NCI-H146 (cell line): ENCODE measurements around the gene ZBTB18.
A peak's percentile ranks its signal among the peaks of the same experiment; 100 is the strongest.

Experiments
- DNase-seq: peaks from one replicate; lab custom pipeline; 2025; lab: John Stamatoyannopoulos, UW

Gene ZBTB18

DNA sequence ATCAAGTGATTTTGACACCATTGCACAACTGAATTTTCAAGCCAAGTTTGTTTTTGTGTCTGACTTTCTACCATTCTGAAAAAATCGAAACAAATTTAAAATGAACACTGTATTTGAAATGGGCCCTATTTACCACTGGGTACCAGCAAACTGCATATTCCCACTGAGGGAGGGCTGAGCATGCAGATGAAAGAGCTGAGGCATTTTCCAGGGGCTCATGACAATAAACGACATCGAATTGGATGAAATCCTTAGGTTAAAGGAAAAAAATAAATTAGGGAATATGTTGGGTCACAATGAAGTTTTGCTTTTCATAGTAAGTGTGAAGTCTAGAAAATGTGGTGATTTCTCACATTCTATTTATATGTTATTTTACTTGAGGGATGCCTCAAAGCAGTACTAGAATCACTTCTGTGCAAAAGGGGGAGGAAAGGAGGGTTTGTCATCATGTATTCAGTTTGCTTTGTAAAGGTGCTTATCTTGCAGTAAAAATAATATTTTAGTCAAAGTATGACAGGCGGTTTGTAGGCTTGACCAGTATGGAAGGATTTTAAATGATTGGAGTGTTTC lies 11.2 kb downstream of the ZBTB18 start:
- DNase-seq: no peak

DNA sequence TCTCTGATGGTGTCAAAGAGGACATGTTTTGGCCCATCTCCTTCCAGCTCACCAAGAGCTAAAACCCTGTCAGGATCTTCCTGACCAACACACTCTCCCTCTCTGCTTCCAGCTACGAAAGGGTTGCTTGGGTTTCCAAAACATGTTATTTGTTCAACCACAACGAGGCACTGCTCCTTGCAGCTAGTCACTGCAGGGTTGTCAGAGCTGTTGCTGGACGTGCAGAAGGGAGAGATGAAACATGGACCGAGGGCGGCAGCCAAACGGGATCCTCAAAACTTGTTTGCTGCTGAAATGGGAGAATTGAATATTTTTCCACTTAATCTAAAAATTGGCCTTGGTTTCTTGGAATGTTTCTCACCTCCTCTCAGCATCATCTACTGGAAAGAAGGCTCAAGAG lies 12.4 kb downstream of the ZBTB18 start:
- DNase-seq: no peak

DNA sequence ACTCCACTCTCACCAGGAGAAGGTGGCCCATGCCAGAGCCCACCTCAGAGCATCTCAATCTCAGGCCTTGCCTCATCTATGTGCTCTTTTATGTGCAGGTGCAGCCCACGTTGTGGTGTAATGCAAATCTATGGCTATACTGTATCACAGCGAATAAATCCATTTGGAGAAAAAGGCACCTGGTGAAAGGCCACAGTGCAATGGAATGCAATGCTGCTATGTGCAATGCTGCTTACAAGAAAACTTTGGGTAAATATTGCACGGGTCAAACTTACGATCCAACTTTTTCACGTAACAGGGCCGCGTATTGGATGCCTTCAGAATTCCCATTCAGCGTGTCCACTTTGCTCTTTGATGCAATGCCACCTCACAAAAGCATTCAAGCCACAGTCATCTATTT lies 13.5 kb downstream of the ZBTB18 start:
- no peak for DNase-seq

DNA sequence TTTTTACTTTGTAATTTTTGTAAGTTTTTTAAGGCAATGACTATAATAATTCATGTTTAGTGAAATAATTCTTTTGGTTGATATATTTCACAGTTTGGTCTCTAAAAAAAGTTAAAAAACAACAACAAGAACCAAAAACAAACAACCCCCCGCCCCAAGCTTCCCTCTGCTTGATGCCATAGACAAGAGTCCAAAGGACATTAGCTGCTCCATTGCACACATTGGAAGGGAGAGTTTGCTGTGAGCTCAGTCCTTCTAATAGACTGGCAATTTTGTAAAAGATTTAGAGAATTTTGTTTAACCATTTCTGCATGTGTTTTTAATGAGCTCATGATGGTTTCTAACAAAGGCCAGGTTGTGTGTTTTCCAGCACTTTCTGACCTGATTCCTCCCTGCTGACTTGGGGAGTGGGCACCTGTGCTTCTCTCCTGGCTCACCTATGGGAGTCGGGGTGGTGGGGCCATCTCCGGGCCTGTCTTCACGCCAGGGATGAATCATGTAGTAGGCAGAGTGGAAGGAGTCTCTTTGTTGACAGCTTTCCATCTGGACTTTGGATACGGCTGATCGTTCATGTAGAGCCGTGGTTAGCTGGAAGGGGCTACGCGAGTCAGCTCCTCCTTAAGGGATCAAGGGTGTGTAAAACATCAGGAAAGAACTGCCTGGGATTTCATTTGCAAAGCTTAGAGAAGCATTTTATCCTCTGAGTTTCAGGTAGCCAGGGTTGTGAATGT lies 14.1 kb downstream of the ZBTB18 start:
- DNase-seq: peak; percentile 32

DNA sequence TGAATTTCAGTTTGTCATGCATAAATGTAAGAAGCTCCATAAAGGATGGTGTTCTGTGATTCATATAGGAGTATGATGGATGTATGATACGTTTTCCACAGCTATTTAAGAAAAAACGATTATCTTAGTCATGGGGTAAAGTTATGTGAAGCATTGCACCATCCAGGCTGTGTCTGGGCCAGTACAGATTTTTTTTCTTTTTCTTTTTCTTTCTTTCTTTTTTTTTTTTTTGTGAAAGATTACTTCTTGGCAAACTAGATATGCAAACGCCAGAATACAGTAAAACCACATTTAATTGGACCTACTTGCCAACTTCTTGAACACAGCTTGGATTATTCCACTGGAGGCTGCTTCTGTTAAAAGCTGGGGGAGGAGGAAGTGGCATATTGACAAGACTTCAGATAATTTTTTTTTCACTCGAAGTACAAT lies 14.9 kb downstream of the ZBTB18 start:
- no peak for DNase-seq

DNA sequence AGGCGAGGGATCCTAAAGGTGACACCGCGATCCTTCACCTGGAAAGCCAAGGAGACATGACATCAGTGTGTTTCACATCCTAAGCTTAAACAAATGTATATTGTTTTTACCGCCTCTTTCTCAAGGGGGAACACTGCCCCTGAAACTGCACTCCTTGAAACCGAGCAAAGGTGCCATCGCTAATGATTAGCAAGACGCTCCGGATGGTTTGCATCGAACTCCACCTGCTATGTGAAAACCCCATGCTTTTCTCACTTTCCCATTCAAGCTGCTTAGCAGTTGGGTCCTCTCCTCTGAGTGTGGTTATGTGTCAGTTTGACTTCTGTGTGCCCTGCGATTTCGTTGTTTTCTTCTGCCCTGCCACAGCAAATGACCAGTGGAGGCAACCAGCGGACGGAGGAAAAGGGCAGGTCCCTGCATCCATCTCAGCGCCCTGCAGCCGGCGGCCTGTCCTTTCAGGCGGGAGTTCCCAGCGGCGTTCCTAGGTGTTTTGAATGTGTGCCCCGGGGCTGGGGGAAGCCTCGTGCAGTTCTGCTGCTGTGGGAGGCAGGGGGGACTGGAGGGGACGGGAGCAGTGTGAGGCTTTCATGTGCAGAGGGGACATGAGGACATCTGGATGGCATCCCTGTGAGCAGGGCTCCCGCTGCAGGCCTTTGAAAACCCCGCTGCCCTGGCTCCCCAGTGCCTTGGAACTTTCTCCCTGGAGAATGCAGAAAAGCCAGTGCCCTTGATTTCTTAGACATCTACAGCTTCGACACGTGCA lies 16.1 kb downstream of the ZBTB18 start:
- no peak for DNase-seq

DNA sequence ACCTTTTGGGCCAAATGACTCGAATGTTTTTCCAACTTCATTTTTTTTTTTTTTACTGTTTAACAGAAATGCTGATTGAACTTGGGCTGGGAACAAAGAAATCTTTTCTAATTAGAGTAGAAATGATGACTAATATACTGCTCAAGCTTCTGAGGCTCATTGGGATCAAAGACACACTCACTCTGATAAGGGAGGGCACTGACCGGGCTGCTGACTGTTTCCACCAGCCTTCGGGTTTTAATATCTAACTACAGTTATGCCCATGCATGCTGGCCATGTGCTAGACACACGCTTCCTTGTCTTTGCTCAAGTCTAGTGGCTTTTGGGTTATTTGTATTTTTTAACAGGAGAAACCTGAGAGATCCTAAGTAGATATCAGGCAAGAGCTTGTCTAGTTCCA lies 16.8 kb downstream of the ZBTB18 start:
- no peak for DNase-seq

DNA sequence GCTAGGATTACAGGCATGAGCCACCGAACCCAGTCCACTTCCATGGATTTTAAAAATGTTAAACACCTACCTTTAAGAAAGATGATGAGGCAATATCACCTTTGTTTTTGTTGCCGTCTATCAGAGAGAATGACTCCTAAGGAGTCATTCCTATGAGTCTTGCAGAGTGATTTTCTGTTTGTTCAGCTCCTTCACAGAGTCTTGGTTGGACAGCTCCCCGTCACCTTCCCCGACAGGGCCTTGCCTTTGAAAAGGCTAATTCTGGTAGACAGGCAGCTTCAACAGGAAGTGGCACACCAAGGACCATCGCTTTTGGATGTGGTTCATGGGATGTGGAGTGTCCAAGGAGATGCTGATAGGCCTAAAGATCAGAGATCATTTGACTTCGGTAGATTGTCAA lies 17.5 kb downstream of the ZBTB18 start:
- DNase-seq: no peak

DNA sequence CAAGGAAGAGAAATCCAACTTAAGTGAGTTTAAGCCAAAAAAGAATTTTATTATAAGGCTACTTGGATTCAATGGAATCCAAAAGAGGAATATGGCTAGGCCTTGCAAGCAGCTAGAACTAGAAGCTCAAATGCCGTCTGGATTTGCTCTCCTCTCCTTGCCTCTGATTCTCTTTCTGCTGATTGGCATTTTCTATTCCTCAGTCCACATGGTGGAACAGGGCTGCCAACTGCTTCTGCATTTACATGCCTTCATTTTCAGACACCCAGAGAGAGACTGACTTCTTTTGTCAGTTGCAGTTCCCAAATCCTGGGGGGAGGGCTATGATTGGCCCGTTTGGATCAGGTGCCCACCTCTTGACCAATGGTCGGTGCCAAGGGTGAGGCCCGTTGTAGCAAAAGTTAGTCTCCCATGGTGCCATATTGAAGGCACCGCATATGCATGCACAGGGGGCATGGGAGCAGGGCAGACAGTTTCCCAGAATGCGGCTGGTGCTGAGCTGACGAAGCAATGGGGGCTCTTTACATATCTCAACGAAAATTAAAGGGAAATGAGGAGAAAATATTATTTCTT lies 18.3 kb downstream of the ZBTB18 start:
- DNase-seq: no peak

DNA sequence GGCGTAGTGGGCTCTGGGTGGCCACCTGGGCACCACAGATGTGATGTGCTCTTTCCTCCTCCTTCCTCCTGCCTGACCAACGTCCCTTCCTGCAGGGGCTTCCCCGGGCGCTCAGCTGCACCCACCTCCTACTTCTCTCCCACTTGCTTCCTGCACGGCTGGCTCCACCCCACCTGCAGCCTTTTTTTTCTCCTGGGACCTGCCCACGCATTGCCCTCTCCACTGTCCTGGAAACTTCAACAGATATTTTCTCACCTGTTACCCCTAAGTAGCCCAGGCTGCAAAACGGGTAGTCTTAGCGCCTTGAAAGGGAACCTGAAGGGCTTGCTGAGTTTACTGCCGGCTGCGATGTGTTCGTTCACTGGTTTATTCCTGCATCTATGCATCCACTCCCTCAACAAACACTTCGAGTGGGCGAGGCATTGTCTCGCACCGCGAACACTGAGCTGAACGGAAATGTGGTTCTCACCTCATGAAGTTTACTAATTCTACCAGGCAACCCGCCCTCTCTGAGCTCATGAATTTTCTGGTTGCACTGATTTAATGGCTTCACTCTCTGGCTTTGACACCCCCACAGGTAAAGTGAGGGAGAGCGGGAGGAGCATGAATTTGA lies 23.6 kb downstream of the ZBTB18 start:
- DNase-seq: no peak

DNA sequence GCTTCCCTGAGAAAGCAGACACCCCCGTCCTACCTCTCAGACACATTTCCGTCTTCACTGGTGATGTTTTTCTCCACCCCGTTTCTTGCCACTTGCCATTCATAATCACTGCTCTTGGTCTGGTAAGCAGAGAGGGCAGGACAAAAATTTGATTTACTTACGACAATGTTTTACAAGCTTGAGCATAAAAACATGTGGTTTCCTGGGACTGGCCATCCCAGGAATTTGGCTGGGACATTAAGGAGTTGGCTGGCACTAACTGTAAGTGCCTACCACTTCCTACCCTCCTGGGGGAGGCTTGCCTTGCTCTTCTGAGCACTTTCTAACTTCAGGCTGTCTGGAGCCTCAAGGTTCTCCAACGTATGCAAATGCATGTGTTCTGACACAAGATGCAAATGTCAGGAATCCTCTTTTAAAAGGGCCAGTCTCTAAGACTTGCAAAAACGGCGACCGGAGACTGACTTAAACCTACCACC lies 24.2 kb downstream of the ZBTB18 start:
- DNase-seq: no peak

DNA sequence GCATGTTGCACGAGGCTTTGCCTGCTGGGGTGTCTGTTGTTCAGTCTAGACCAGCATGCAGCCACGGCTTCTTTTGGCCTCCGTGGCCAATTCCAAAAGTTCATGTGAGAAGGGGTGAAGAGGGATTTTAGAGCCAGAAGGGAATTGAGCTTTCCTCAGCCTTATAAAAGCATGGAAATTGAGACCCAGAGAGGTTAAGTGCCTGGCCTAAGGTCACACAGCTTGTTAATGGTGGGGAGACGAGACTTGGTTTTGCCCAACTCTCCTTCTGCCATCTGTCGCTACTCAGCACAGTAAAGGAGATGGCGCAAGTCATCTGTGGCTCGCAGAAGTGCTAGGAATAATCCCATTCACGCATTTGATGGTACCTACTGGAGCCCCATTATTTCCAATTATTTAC lies 25.7 kb downstream of the ZBTB18 start:
- no peak for DNase-seq

DNA sequence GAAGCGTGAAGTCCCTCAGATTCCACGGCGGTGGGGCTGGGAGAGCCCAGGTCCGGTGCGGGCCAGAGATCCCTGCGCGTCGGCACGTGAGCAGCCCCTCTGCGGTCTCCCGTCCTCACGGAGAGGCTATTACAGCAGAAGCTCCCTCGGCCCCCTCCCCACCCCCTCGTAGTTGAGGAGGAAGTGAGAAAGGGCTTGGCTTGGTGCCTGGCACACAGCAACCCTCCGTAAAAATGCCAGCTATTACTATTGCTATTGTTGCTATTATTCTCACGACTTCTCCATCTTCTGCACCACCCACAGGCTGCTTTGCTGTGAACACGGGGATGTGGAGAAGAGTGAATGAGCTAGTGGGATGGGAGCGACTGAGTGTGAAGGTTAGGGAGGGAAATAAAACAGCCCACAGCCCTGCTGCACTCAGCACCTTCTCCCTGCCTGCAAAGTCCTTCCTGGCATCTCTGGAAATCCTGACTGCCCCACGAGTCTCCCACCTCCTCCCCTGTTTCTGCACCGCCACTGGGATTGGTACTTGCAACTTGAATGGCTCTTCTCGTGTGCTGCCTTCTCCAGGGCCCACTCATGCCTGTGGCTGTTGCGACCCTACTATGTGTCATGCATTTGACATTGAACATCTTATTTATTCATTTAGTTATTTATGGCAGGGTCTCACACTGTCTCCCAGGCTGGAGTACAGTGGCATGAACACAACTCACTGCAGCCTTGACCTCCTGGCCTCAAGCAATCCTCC lies 26.6 kb downstream of the ZBTB18 start:
- no peak for DNase-seq

DNA sequence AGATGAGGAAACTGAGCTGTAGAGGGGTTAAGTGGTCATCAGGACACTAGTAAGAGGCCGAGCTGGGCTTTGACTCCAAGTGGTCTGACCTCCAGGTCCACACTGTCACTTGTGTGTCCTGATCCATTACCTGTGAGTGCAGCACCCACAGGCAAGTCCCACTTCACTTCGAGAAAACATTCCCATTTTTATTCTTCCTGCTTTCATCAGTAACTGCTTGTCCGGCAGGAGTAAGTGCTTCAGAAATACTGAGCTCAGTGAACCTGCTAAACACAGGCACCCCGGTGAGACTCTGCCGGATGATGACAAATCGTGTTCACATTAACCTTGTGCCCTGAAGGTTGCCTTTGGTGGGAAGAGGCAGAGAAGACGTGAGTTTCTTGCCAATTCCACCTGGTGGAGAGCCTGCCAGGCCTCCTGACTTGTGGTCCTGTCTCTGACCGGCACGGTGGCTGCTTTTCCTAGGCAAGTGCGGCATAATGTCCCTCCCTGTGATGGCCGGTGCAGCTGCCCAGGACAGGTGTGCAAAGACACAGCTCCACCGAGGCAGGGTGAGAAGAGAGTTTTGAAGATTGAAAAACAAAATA lies 29.4 kb downstream of the ZBTB18 start:
- DNase-seq: peak; percentile 71

DNA sequence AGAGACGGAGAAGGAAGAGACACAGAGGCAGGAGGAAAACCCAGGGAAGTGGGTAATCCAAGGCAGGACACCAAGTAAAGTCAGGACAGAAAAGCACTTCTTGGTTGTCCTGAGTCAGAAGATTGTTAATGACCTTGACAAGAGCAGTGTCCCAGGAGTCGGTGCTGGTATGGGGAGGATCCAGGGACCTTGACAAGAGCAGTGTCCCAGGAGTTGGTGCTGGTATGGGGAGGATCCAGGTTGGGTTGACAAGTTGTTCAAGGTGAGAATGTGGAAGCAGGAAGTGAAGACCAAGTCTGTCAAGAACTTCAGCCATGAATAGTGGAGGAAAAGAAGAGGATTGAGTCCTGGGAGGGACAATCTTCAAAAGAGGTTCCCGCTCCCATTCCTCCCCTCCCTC lies 31.9 kb downstream of the ZBTB18 start:
- DNase-seq: no peak

DNA sequence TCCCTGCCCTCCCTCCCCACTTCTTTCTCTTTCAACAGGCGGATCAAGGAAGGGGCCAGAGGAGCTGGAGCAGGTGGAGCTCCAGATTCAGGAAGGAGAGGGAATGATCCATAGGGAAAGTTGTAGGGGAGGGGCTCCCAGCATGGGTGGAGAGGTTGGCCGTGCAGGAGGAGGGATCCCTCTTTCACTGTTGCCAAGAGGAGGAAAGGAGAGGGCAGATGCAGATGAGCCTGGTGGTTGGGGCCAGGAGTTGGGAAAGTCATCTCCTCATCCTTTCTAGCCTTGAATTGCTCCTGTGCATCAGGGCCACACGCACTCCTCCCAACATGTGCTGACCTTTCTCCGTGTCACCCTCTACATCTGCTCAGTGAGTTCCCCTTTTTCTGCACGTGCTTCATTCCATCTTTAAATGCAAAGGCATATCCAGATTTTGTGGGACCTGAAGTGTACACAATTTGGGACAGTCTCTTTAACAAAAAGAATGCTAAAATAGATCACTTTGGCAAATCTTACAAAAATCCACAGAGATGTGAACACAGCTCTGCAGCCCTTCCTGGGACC lies 32.4 kb downstream of the ZBTB18 start:
- no peak for DNase-seq

DNA sequence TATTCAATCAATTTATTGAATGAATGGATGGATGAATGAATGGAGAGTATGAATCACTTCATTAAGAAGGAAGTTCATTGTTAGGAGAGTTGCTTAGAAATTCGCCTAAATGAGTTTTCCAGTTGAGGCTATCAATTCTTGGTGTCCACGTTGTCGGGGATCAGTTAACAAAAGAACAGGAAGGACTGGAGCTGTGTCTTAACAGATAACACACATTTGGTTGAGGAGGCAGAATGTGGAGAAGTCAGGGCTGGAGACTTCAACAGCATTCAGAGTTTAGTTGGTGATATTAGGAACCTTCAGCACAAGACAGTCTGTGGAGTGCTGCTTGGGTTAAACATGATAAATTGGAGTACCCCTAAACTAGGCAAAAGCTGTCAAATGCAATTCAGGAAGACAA lies 33.7 kb downstream of the ZBTB18 start:
- DNase-seq: no peak

DNA sequence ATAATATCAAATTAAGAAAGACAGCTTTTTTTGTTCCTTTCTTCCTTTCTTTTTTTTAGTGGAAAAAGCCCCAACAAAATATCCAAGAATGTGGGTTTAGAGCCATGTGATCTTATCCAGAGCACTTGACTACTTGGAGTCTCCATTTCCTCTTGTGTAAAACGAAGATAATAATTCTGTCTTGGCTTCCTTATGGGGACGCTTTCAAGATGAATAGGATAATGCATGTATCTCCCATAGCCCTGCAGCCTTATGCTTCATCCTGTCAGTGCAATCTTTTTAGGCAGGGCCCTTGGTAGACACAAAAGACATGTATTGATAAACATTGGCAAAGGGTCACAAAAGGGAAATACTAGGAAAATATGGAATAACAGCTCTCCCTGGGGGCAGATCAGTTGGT lies 34.8 kb downstream of the ZBTB18 start:
- no peak for DNase-seq

DNA sequence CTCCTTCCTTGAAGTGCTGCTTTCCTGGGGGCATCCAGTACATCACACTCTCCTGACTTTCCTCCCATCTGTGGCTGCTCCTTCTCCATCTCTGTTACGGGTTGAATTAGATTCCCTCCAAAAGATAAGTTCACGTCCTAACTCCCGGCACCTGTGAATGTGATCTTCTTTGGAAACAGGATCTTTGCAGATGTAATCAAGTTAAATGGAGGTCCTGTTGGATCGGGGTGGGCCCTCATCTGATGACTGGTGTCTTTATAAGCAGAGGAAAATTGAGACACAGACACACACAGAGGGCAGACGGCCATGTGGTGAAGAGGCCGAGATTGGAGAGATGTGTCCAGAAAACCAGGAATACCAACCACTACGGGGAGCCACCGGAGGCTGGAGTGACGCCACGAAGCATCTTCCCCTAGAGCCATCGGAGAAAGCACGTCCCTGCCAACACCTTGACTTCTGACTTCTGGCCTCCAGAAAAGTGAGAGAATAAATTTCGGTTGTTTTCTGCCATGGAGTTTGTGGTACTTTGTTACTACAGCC lies 36.0 kb downstream of the ZBTB18 start:
- no peak for DNase-seq

DNA sequence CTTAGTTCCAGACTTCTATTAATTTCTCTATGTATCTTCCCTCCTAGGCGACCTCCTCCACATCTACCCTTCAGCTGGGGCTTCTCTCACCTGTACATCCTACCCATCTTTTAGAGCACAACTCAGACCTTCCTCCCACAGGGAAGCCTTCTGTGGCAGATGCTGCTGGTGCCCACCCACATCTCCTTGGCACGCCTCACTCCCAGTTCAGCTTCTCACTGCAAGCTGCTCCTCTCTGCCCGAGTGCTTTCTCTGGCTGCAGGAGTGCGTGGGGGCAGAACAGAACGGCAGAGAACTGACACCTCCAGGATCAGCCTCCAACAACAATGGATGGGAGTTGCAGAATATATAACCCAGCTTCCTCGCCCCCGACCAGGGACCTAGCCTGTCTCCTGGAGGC lies 36.5 kb downstream of the ZBTB18 start:
- DNase-seq: no peak

DNA sequence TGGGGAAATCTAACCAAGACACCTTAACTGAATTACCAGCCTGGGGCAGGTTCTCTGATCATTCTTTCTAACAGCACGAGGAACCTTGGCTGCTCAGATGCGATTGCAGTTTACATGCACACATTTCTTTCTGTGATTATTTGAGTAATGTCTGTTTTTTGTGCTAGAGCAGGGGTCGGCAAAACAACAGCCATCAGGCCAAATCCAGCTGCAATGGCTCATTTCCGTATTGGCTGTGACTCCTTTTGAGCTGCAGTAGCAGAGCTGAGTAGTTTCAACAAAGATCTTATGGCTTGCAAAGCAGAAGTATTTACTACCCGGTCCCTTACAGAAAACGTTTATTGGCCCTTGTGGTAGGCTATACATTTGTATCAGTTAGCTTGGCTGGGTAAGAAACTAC lies 37.1 kb downstream of the ZBTB18 start:
- DNase-seq: no peak
